GM12878 (cell line): ENCODE results near the gene MPST. TPM values are rescaled to one million over a fixed set of nuclear protein-coding genes. Genes with fewer than 3 reads are reported as not detected.

Experiments
- ATAC-seq: fragments of 200-7000 bp; cut with Tn5 transposase; 3 replicates; pipeline ENCODE4 v1.9.1; 2020; ENCODE audit warnings: mild to moderate bottlenecking, moderate library complexity
- BruUV-seq: library from RNA; stranded (reverse); fragments of 400-500 nt; replicated peaks from 2 replicates; lab custom pipeline; 2021; lab: Mats Ljungman, UMichigan
- CTCF ChIA-PET: fragments of 300-600 bp; sonication (Branson Sonifier 250); formaldehyde crosslinking; extraction: SDS; loops from one replicate; lab custom pipeline; 2021; ENCODE audit warnings: inconsistent platforms; lab: Yijun Ruan, JAX
- POLR2A ChIA-PET: fragments of 350-600 bp; formaldehyde crosslinking; extraction: SDS; loops from one replicate; lab custom pipeline; 2021; ENCODE audit warnings: inconsistent platforms; lab: Charles Lee
- RAD21 ChIA-PET: fragments of 300-600 bp; sonication (Branson Sonifier 250); formaldehyde crosslinking; loops from one replicate; lab custom pipeline; 2023; ENCODE audit warnings: antibody characterized with exemption; ENCODE audit not compliant: unreplicated experiment; lab: Charles Lee
- SMC1A ChIA-PET: fragments of 300-600 bp; sonication (Branson Sonifier 250); formaldehyde crosslinking; loops from one replicate; lab custom pipeline; 2023; ENCODE audit not compliant: unreplicated experiment, uncharacterized antibody; lab: Charles Lee
- DNase-seq: peaks from one replicate; pipeline ENCODE4 v3.0.0-alpha.2; 2011; ENCODE audit warnings: low read depth, low spot score
- FAIRE-seq: peaks from 3 replicates; lab custom pipeline; 2011; peaks lifted over from hg19 to GRCh38; lab: Jason Lieb, UNC
- H2AFZ ChIP-seq: 2 replicates; pipeline ENCODE4 v1.6.0; 2011; ENCODE audit warnings: low read depth, low read length, control low read depth; ENCODE audit not compliant: control insufficient read depth
- H3K27ac ChIP-seq: 2 replicates; pipeline ENCODE4 v1.5.1; 2011; ENCODE audit warnings: control low read depth; ENCODE audit not compliant: control insufficient read depth, insufficient read depth
- H3K27me3 ChIP-seq, 2 experiments: replicated peaks in 1 of 2; 2 replicates each; pipeline versions ENCODE4 v1.6.0 to v1.6.1; 2011; ENCODE audit warnings: low read length in 1 of 2; ENCODE audit not compliant: control insufficient read depth in 2 of 2, insufficient read depth in 2 of 2
- H3K36me3 ChIP-seq, 2 experiments: 2 replicates each; pipeline ENCODE4 v1.5.1; 2011; ENCODE audit warnings: low read length in 1 of 2; ENCODE audit not compliant: control insufficient read depth in 2 of 2, insufficient read depth in 2 of 2
- H3K4me1 ChIP-seq: 2 replicates; pipeline ENCODE4 v1.6.1; 2011; ENCODE audit warnings: mild to moderate bottlenecking, low read length, moderate library complexity, mixed read lengths; ENCODE audit not compliant: control insufficient read depth, insufficient read depth
- H3K4me2 ChIP-seq: 2 replicates; pipeline ENCODE4 v1.6.0; 2011; ENCODE audit warnings: control low read depth; ENCODE audit not compliant: control insufficient read depth, insufficient read depth
- H3K4me3 ChIP-seq: fragments of 200-600 bp; sonication (generic); 2 replicates; pipeline ENCODE4 v1.5.1; 2016
- H3K79me2 ChIP-seq: 2 replicates; pipeline ENCODE4 v1.6.0; 2011; ENCODE audit warnings: low read length; ENCODE audit not compliant: control insufficient read depth, insufficient read depth
- H3K9ac ChIP-seq: 2 replicates; pipeline ENCODE4 v1.8.0; 2011; ENCODE audit warnings: low read length, control low read depth, mixed read lengths; ENCODE audit not compliant: control insufficient read depth, insufficient read depth
- H3K9me3 ChIP-seq: replicated peaks from 3 replicates; pipeline ENCODE4 v1.5.1; 2011; ENCODE audit warnings: mild to moderate bottlenecking, low read length; ENCODE audit not compliant: control insufficient read depth, insufficient read depth
- H4K20me1 ChIP-seq: 2 replicates; pipeline ENCODE4 v1.6.0; 2011; ENCODE audit not compliant: control insufficient read depth, insufficient read depth
- BCL11A ChIP-seq: IDR thresholded peaks from 2 replicates; pipeline ENCODE4 v1.6.1; 2011; ENCODE audit warnings: low read depth, low read length
- CBX3 ChIP-seq: fragments of 200-600 bp; sonication (generic); IDR thresholded peaks from 2 replicates; pipeline ENCODE4 v1.6.1; 2016; ENCODE audit warnings: low read depth, borderline replicate concordance
- CREB1 ChIP-seq: IDR thresholded peaks from 2 replicates; pipeline ENCODE4 v1.6.1; 2012; ENCODE audit warnings: low read depth, mild to moderate bottlenecking, inconsistent platforms
- E2F8 ChIP-seq: fragments of 450-650 bp; IDR thresholded peaks from 2 replicates; pipeline ENCODE4 v1.6.1; 2018; ENCODE audit warnings: mild to moderate bottlenecking, low read depth, moderate library complexity; ENCODE audit not compliant: partially characterized antibody
- FOS ChIP-seq: IDR thresholded peaks from 3 replicates; pipeline ENCODE4 v1.6.1; 2011; ENCODE audit warnings: borderline replicate concordance; ENCODE audit not compliant: insufficient read length; ENCODE audit errors: extremely low read depth
- IKZF2 ChIP-seq, 2 experiments: fragments of 450-650 bp; IDR thresholded peaks; 2 replicates each; pipeline ENCODE4 v1.6.1; 2017; ENCODE audit warnings: mild to moderate bottlenecking in 2 of 2, moderate library complexity in 2 of 2
- KAT2A ChIP-seq: conservative IDR thresholded peaks from 2 replicates; pipeline ENCODE4 v1.6.1; 2011; ENCODE audit warnings: low read depth, low read length; ENCODE audit not compliant: control insufficient read depth
- MYB ChIP-seq: fragments of 150-350 bp; IDR thresholded peaks from 2 replicates; pipeline ENCODE4 v1.6.1; 2014; ENCODE audit warnings: mild to moderate bottlenecking, low read depth, low read length, borderline replicate concordance
- NR2C1 ChIP-seq: fragments of 450-650 bp; IDR thresholded peaks from 2 replicates; pipeline ENCODE4 v1.6.1; 2017; ENCODE audit warnings: antibody characterized with exemption, mild to moderate bottlenecking, moderate library complexity
- NR2F1 ChIP-seq: fragments of 450-650 bp; conservative IDR thresholded peaks from 2 replicates; pipeline ENCODE4 v1.6.1; 2017; ENCODE audit warnings: mild to moderate bottlenecking
- PKNOX1 ChIP-seq: fragments of 450-650 bp; IDR thresholded peaks from 2 replicates; pipeline ENCODE4 v1.6.1; 2016; ENCODE audit warnings: mild to moderate bottlenecking
- SREBF1 ChIP-seq: IDR thresholded peaks from 2 replicates; pipeline ENCODE4 v1.6.1; 2012; ENCODE audit warnings: mild to moderate bottlenecking, low read length
- STAT1 ChIP-seq: fragments of 450-650 bp; conservative IDR thresholded peaks from 2 replicates; pipeline ENCODE4 v1.6.1; 2014; ENCODE audit warnings: antibody characterized with exemption, mild to moderate bottlenecking
- TBL1XR1 ChIP-seq: IDR thresholded peaks from 2 replicates; pipeline ENCODE4 v1.6.1; 2012; ENCODE audit warnings: low read depth, low read length, improper control_type of control experiment
- TCF7 ChIP-seq: IDR thresholded peaks from 2 replicates; pipeline ENCODE4 v1.6.1; 2014; ENCODE audit warnings: antibody characterized with exemption, borderline replicate concordance
- USF1 ChIP-seq: IDR thresholded peaks from 2 replicates; pipeline ENCODE4 v1.6.1; 2011; ENCODE audit warnings: borderline replicate concordance, low read depth, mild to moderate bottlenecking, moderate library complexity, mixed read lengths, low read length; ENCODE audit not compliant: insufficient read depth; ENCODE audit errors: extremely low read length
- ZNF207 ChIP-seq: fragments of 450-650 bp; IDR thresholded peaks from 2 replicates; pipeline ENCODE4 v1.6.1; 2014; ENCODE audit warnings: antibody characterized with exemption, mild to moderate bottlenecking, borderline replicate concordance
- WGBS: methylation state at CpG from one replicate; pipeline ENCODE4 v1.1.6; 2016; ENCODE audit warnings: low lambda C conversion rate; ENCODE audit not compliant: insufficient replicate concordance, insufficient coverage; ENCODE audit errors: missing lambda C conversion rate; 5-methylcytosine and 5-hydroxymethylcytosine counted together
- in situ Hi-C: fragments of 300-500 bp; cut with MboI; formaldehyde crosslinking; loops from 9 replicates; pipeline ENCODE4 v1.14.3; 2018; ENCODE audit warnings: mixed read lengths
- intact Hi-C: fragments of 100-400 bp; cut with micrococcal nuclease; formaldehyde crosslinking; loops from one replicate; pipeline ENCODE4 v1.14.2; 2022; ENCODE audit not compliant: unreplicated experiment
- polyA plus RNA-seq, 11 experiments: library from polyadenylated mRNA; depleted of rRNA in 4 of 11; unstranded in 6 of 11; stranded (reverse) in 5 of 11; fragments of >200 nt; fragmentation: Nextera tagmentation in 4 of 11; fragmentation: Illumina TruSeq in 1 of 11; extraction: Ambion mirVana in 4 of 11; extraction: Trizol in 1 of 11; gene quantifications; 1 replicate in 1 of 11; 2 replicates in 10 of 11; pipeline versions ENCODE4 v1.2.1 to v1.2.3, GENCODE V29; 2011 to 2016; ENCODE audit warnings: inconsistent platforms in 2 of 11, missing spikeins in 2 of 11, low read depth in 1 of 11
- total RNA-seq, 4 experiments: library from RNA; depleted of rRNA in 3 of 4; stranded (reverse); fragments of >200 nt in 3 of 4; fragmentation: Illumina TruSeq in 1 of 4; extraction: Trizol in 1 of 4; gene quantifications; 2 replicates each; pipeline versions ENCODE4 v1.2.1 to v1.2.3, GENCODE V29; 2013 to 2021
- TF ChIP-seq, protein P1 (sequence below): IDR thresholded peaks from 2 replicates; pipeline ENCODE4 v1.6.1; 2012; ENCODE audit warnings: mild to moderate bottlenecking, low read depth, low read length

Gene MPST
- total and polyA plus RNA-seq, 10 of the 15 experiments (the other 5 are each of a cell fraction or from before 2014, with no cell fraction given) = 0.95 to 88.7 (median 38.5) TPM

DNA sequence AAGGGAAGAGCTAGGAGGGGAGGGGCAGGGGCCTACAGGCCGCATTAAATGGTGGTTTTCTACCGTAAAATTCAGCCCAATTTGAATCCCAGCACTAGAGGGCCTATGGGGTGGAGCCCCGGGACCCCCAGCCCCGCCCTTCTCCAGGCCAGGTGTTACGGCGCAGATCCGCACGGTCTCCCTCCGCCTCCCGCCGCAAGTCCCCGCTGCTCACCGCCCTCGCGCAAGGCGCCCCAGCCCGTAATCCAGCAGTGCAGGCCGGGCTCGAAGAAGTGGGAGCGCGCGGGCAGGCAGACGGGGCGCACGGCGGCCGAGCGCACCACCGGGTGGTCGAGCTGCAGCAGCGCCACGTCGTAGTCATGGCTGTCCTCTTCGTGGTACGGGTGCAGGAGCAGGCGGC lies 49.3 kb downstream of the MPST start:
- ATAC-seq = no peak; the same call in 2 of the 3 replicates
- H3K9me3 ChIP-seq = no peaks in the 10 kb centered on the region
- H3K9ac ChIP-seq = no peak overlapping the region
- in situ Hi-C loops = no loop called here
- ChIA-PET POLR2A (no interaction called here), SMC1A (no interaction called here), RAD21 (no interaction called here), CTCF (no interaction called here)
- no TSS peak for BruUV-seq
- H4K20me1 ChIP-seq = no peaks in the 10 kb centered on the region
- no peak overlapping the region for H3K4me3 ChIP-seq
- H3K27ac ChIP-seq = no peak overlapping the region
- H2AFZ ChIP-seq = no peak overlapping the region
- FAIRE-seq = no peak
- H3K4me2 ChIP-seq = no peak overlapping the region
- DNase-seq = no peak
- intact Hi-C loops = no loop called here
- H3K4me1 ChIP-seq = no peaks in the 10 kb centered on the region
- no peaks in the 10 kb centered on the region for H3K79me2 ChIP-seq
- WGBS = 21% methylated on average over 16 of the region's 36 CpGs
- H3K27me3 ChIP-seq = peaks cover 3 to 5% of the 10 kb centered on the region in 2 experiments; a peak in 3 of 4 replicates
- H3K36me3 ChIP-seq = no peaks in the 10 kb centered on the region
- TF ChIP-seq IKZF2 (IDR thresholded peaks at IDR 0.05) (no peak), USF1 (no peak), ZNF207 (no peak), E2F8 (no peak), NR2F1 (no peak), SREBF1 (no peak), NR2C1 (no peak), KAT2A (no peak), CREB1 (no peak), TBL1XR1 (no peak), MYB (no peak), CBX3 (no peak), FOS (no peak), STAT1 (no peak), PKNOX1 (no peak), TCF7 (no peak), BCL11A (no peak)
- TF ChIP-seq, protein P1, sequence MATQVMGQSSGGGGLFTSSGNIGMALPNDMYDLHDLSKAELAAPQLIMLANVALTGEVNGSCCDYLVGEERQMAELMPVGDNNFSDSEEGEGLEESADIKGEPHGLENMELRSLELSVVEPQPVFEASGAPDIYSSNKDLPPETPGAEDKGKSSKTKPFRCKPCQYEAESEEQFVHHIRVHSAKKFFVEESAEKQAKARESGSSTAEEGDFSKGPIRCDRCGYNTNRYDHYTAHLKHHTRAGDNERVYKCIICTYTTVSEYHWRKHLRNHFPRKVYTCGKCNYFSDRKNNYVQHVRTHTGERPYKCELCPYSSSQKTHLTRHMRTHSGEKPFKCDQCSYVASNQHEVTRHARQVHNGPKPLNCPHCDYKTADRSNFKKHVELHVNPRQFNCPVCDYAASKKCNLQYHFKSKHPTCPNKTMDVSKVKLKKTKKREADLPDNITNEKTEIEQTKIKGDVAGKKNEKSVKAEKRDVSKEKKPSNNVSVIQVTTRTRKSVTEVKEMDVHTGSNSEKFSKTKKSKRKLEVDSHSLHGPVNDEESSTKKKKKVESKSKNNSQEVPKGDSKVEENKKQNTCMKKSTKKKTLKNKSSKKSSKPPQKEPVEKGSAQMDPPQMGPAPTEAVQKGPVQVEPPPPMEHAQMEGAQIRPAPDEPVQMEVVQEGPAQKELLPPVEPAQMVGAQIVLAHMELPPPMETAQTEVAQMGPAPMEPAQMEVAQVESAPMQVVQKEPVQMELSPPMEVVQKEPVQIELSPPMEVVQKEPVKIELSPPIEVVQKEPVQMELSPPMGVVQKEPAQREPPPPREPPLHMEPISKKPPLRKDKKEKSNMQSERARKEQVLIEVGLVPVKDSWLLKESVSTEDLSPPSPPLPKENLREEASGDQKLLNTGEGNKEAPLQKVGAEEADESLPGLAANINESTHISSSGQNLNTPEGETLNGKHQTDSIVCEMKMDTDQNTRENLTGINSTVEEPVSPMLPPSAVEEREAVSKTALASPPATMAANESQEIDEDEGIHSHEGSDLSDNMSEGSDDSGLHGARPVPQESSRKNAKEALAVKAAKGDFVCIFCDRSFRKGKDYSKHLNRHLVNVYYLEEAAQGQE = no peak
